ENCODE results near the gene CENPVL3. TPM values are rescaled to one million over a fixed set of nuclear protein-coding genes. Genes with fewer than 3 reads are reported as not detected.

The CENPVL3 gene
- total and polyA plus RNA-seq, 9 of the 15 experiments (the other 6 are each of a cell fraction or from before 2014, with no cell fraction given) = not detected

DNA sequence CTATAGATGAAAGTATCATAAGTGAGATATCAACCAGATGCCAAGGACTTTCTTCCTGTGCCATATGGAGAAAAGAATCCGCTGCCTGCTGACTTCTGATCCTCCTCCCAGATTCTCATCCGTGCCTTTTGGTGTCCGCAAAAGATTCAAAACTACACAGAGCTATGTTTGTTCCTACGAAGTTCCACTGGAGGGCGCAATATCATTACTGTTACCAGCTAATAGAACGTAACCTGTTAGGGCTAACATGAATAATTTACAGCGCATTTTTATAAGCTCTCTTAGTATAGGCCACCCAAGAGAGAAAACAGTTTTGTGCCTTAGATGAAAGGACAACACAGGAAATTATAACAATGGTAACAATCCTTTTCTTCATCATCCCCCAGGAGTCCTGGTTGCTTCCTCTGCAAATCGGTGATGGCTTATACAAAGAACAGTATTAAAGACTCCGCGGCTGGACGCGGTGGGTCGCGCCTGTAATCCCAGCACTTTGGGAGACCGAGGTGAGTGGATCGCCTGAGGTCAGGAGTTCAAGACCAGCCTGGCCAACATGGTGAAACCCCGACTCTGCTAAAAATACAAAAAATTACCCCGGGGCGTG, 22.8 kb upstream of the CENPVL3 start:
- TF ChIP-seq FUS (optimal IDR thresholded peaks at IDR 0.05; ENCODE audit: low read depth, low read length) (no peak), SMC3 (conservative IDR thresholded peaks at IDR 0.05; ENCODE audit: insufficient read depth, low read depth, low read length) (0 out of 2 replicates have a peak, but pooled peaks have one; percentile 11), ZNF140 (CRISPR knock-in tag; IDR thresholded peaks at IDR 0.05) (no peak), NFYB (IDR thresholded peaks at IDR 0.05; ENCODE audit: extremely low read depth, insufficient read length) (no peak), ELF1 (tag; IDR thresholded peaks at IDR 0.05) (no peak), RAD21 (CRISPR knock-in tag; conservative IDR thresholded peaks at IDR 0.05 in 1 of 2, IDR thresholded peaks at IDR 0.05 in 1 of 2) (peak; percentile 19 to 53; a peak in 2 of 4 replicates), RNF2 (IDR thresholded peaks at IDR 0.05) (no peak)
- TF ChIP-seq, protein P1, sequence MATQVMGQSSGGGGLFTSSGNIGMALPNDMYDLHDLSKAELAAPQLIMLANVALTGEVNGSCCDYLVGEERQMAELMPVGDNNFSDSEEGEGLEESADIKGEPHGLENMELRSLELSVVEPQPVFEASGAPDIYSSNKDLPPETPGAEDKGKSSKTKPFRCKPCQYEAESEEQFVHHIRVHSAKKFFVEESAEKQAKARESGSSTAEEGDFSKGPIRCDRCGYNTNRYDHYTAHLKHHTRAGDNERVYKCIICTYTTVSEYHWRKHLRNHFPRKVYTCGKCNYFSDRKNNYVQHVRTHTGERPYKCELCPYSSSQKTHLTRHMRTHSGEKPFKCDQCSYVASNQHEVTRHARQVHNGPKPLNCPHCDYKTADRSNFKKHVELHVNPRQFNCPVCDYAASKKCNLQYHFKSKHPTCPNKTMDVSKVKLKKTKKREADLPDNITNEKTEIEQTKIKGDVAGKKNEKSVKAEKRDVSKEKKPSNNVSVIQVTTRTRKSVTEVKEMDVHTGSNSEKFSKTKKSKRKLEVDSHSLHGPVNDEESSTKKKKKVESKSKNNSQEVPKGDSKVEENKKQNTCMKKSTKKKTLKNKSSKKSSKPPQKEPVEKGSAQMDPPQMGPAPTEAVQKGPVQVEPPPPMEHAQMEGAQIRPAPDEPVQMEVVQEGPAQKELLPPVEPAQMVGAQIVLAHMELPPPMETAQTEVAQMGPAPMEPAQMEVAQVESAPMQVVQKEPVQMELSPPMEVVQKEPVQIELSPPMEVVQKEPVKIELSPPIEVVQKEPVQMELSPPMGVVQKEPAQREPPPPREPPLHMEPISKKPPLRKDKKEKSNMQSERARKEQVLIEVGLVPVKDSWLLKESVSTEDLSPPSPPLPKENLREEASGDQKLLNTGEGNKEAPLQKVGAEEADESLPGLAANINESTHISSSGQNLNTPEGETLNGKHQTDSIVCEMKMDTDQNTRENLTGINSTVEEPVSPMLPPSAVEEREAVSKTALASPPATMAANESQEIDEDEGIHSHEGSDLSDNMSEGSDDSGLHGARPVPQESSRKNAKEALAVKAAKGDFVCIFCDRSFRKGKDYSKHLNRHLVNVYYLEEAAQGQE (IDR thresholded peaks at IDR 0.05; ENCODE audit: borderline replicate concordance) = peak; percentile 32; the same call in 1 of the 2 replicates
- TF ChIP-seq, protein P1 (CRISPR knock-in tag; IDR thresholded peaks at IDR 0.05; ENCODE audit: low read depth) = no peak
- TF ChIP-seq, protein P2, sequence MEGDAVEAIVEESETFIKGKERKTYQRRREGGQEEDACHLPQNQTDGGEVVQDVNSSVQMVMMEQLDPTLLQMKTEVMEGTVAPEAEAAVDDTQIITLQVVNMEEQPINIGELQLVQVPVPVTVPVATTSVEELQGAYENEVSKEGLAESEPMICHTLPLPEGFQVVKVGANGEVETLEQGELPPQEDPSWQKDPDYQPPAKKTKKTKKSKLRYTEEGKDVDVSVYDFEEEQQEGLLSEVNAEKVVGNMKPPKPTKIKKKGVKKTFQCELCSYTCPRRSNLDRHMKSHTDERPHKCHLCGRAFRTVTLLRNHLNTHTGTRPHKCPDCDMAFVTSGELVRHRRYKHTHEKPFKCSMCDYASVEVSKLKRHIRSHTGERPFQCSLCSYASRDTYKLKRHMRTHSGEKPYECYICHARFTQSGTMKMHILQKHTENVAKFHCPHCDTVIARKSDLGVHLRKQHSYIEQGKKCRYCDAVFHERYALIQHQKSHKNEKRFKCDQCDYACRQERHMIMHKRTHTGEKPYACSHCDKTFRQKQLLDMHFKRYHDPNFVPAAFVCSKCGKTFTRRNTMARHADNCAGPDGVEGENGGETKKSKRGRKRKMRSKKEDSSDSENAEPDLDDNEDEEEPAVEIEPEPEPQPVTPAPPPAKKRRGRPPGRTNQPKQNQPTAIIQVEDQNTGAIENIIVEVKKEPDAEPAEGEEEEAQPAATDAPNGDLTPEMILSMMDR (IDR thresholded peaks at IDR 0.05 in 2 of 3, conservative IDR thresholded peaks at IDR 0.05 in 1 of 3; ENCODE audit: insufficient read depth in 2 of 3, low read depth in 1 of 3, low read length in 3 of 3) = peak; percentile 24 to 52 (median 43); a peak in 5 of 6 replicates
- H3K27ac ChIP-seq (ENCODE audit: extremely low read depth, low read depth, low read length) = no peak overlapping the region
- CTCF ChIA-PET (ENCODE audit: low intra/inter-chr PET ratio) = no interaction called here
- 8% methylated on average over 19 of the region's 19 CpGs for WGBS (ENCODE audit: insufficient coverage, low coverage, missing lambda C conversion rate)
- BruUV-seq (replicated peaks) = no TSS peak
- no peaks in the 10 kb centered on the region for H3K9me1 ChIP-seq (ENCODE audit: control insufficient read depth, insufficient read depth, low read length)
- no peak overlapping the region for H3K9ac ChIP-seq (ENCODE audit: insufficient read depth in 1 of 2, low read depth in 2 of 2, low read length in 2 of 2)
- peak; percentile 71; the same call in 2 of the 3 replicates for ATAC-seq
- H2AFZ ChIP-seq (ENCODE audit: low read depth, low read length) = no peak overlapping the region
- H3K4me2 ChIP-seq (ENCODE audit: insufficient read depth, low read length) = no peak overlapping the region
- no peaks in the 10 kb centered on the region for H3K79me2 ChIP-seq (ENCODE audit: control insufficient read depth, insufficient read depth, low read length)
- in situ Hi-C loops (cut with MboI) (no loop called here), intact Hi-C loops (cut with micrococcal nuclease) (no loop called here)
- H3K4me3 ChIP-seq = no peak overlapping the region
- FAIRE-seq = no peak
- H3K36me3 ChIP-seq (ENCODE audit: control insufficient read depth, insufficient read depth, low read length) = no peaks in the 10 kb centered on the region
- H3K9me3 ChIP-seq (replicated peaks; ENCODE audit: control insufficient read depth, insufficient read depth, low read depth, low read length) = no peaks in the 10 kb centered on the region
- POLR2A ChIA-PET = interaction anchor here (0.6 kb wide), 1 partner anchor 65 kb away, joined by 3 read pairs; no protein-coding TSS in a partner anchor
- DNase-seq (ENCODE audit: extremely low read depth in 1 of 4, low spot score in 3 of 4) = peak; percentile 7 to 26 (median 13)
- H3K4me1 ChIP-seq (replicated peaks in 1 of 2; ENCODE audit: control insufficient read depth in 2 of 2, insufficient read depth in 2 of 2, low read length in 2 of 2) = no peaks in the 10 kb centered on the region
- peaks cover 0 to 5% of the 10 kb centered on the region in 2 experiments; a peak in 1 of 5 replicates for H3K27me3 ChIP-seq (ENCODE audit: control insufficient read depth in 2 of 2, insufficient read depth in 2 of 2, low read length in 2 of 2)
- H4K20me1 ChIP-seq (replicated peaks; ENCODE audit: control insufficient read depth, insufficient read depth, low read length) = no peaks in the 10 kb centered on the region

Data from K562 (cell line).